ENCODE results near the gene DDX5. TPM values are rescaled to one million over a fixed set of nuclear protein-coding genes. Genes with fewer than 3 reads are reported as not detected.
A peak's percentile ranks its signal among the peaks of the same experiment; 100 is the strongest.

DDX5 gene
- total RNA-seq, 3 donors from 2014 or later (not counting 1 experiment from before 2014, with no cell fraction given): 2,956 to 3,334 (median 3,276) TPM

DNA sequence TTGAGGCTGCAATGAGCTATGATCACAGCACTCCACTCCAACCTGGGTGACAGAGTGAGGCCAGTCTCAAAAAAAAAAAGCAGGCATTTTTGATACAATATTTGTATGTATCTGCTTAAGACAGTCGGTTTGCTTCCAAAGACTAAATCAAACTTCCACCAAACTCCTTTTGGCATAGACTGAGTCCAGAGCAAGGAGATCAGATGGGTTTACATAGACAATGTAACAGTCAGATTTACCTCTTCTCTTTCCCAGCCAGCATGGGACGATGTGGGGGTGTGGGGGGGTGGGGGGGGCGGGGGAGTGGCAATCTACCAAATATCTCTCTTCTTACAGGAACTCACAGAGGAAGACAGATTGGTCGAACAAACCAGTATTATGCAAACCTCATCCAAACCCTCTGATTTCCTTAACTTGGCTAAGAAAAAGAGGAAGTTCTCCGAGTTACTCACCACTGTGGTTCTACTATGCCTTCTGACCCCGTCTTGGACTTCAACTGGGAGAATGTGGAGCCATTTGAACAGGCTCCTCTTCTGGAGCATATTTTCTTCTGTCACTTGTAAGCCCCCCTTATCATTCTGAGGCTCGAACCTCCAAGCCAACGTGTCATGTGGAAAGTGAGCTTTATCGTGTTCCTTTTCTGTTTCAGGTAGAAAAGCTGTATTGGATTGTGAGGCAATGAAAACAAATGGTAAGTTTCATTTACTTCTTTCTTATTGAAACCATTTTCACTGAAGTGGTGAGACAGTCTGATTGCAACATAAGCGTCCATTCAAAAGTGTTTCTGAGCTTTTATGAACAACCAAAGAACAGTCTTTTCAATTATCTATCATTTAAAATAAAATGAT is 57.2 kb downstream of the DDX5 start, which contains the start of gene MILR1:
Gene MILR1 (plus strand): TSS at position 451 of the 848 bp plus-strand sequence. CDS start 54 bp downstream, at position 505.
- no peak within 1 kb of the TSS for H3K4me3 ChIP-seq (ENCODE audit: low read length)
- H3K27ac ChIP-seq (ENCODE audit: low read length): peak within 1 kb of the TSS; percentile 40
- H3K4me1 ChIP-seq (ENCODE audit: control insufficient read depth, insufficient read depth, low read length): peaks cover 8% of the 10 kb centered on the region
- H3K9me3 ChIP-seq (ENCODE audit: control insufficient read depth, insufficient read depth, low read length): no peaks in the 10 kb centered on the region
- Mint-ChIP-seq H3K9me3 (no peaks in the 10 kb centered on the region), H3K27me3 (ENCODE audit: low read depth in 2 of 2) (no peaks in the 10 kb centered on the region), H3K4me3 (peak within 1 kb of the TSS; percentile 57), H3K27ac (peak within 1 kb of the TSS; percentile 46 to 74), H3K4me1 (peaks cover 5 to 7% of the 10 kb centered on the region in 2 donors), H3K36me3 (no peaks in the 10 kb centered on the region)
- ATAC-seq (peak in 2 of 3 donors; percentile 47 to 76), DNase-seq (peak in 1 of 2 donors; percentile 26)
- no peaks in the 10 kb centered on the region for H3K36me3 ChIP-seq (ENCODE audit: control insufficient read depth, insufficient read depth, low read length)
- no peaks in the 10 kb centered on the region for H3K27me3 ChIP-seq (ENCODE audit: control insufficient read depth, insufficient read depth, low read length)
- 21% methylated on average over 5 of the region's 10 CpGs for WGBS (ENCODE audit: insufficient coverage)
- intact Hi-C loops (cut with micrococcal nuclease): no loop called here
- TF ChIP-seq, protein P1, sequence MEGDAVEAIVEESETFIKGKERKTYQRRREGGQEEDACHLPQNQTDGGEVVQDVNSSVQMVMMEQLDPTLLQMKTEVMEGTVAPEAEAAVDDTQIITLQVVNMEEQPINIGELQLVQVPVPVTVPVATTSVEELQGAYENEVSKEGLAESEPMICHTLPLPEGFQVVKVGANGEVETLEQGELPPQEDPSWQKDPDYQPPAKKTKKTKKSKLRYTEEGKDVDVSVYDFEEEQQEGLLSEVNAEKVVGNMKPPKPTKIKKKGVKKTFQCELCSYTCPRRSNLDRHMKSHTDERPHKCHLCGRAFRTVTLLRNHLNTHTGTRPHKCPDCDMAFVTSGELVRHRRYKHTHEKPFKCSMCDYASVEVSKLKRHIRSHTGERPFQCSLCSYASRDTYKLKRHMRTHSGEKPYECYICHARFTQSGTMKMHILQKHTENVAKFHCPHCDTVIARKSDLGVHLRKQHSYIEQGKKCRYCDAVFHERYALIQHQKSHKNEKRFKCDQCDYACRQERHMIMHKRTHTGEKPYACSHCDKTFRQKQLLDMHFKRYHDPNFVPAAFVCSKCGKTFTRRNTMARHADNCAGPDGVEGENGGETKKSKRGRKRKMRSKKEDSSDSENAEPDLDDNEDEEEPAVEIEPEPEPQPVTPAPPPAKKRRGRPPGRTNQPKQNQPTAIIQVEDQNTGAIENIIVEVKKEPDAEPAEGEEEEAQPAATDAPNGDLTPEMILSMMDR (IDR thresholded peaks at IDR 0.05): no peak

Other genes starting within 250 kb of the DDX5 start
- 10 to 100 TPM in 2 of 3 donors, 1 to 10 TPM in 1; 8.3 to 16.3 (median 11.3) TPM for gene TEX2, start 243.0 kb downstream of the DDX5 start, total RNA-seq
- 10 to 100 TPM; 57.1 to 79.8 (median 72.6) TPM for gene PECAM1, start 115.4 kb downstream of the DDX5 start, total RNA-seq
- 10 to 100 TPM in 1 of 3 donors, 1 to 10 TPM in 2; 2.2 to 12.0 (median 3.3) TPM for gene MILR1, start 57.2 kb downstream of the DDX5 start, total RNA-seq
- 10 to 100 TPM; 34.7 to 65.3 (median 41.2) TPM for gene POLG2, start 9.2 kb downstream of the DDX5 start, total RNA-seq
- 100 to 1,000 TPM; 152 to 187 (median 186) TPM for gene CEP95, start 688 bp upstream of the DDX5 start, total RNA-seq
- 10 to 100 TPM; 43.8 to 54.5 (median 46.5) TPM for gene SMURF2, start 156.0 kb upstream of the DDX5 start, total RNA-seq